GM19468 (cell line): ENCODE data around the gene SERPINE2.

Source experiments
- ATAC-seq: cut with Tn5 transposase; IDR thresholded peaks from one replicate; pipeline ENCODE4 v1.9.1; 2021; ENCODE audit warnings: mild to moderate bottlenecking, moderate library complexity, moderate number of reproducible peaks; ENCODE audit not compliant: unreplicated experiment; ENCODE audit errors: extremely low read depth

The SERPINE2 gene

DNA sequence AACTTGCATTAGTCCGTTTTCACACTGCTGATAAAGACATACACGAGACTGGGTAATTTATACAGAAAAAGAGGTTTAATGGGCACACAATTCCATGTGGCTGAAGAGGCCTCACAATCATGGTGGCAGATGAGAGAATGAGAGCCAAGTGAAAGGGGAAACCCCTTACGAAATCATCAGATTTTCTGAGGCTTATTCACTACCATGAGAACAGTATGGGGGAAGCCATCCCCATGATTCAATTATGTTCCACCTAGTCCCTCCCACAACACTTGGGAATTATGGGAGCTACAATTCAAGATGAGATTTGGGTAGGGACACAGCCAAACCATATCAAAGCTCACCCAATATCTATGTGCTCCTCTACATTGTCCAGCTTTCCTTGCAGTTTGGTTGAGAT is 16.0 kb upstream of the SERPINE2 start:
- no peak for ATAC-seq

DNA sequence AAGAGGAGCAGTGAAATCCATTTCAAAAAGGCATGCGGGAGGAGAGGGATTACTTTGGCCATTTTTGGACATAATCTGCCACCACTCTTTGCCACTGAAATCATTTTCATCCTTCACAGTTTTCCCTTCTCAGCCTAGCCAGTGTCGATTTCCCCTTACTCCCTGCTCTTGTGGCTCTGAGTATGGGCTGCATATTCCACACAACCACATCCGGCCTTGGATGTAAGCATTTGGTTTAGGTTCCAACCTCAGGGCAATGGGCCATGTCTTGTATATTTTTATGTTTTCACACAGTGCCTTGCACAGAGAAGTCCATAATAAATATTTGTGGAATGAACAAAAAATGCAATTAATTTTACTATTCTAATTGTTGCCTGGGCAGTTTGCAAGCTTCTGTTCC is 7.7 kb upstream of the SERPINE2 start:
- ATAC-seq, result no peak

DNA sequence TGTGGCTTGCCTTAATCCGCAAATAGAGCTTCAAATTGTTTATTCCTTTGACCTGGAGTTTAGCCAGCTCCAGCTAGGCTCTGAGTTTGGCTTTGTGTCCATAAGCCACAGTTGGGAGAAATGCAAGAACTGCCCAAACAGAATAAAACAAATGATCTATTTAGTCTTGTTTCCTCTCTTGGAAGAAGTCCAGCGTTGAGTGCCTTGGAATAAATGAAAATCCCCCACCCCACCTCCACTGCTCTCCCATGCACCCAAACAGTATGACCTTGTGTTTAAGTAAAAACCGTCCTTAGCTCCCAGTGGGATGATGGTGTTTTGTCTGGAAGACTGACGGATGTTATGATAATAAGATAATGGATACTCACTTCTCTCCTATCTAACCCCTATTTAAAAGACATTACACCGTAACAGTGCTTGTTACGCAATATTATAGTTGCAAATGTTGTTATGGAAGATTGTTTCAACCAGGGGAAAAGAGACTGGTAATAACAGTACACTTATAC is 3.2 kb upstream of the SERPINE2 start:
- no peak for ATAC-seq

DNA sequence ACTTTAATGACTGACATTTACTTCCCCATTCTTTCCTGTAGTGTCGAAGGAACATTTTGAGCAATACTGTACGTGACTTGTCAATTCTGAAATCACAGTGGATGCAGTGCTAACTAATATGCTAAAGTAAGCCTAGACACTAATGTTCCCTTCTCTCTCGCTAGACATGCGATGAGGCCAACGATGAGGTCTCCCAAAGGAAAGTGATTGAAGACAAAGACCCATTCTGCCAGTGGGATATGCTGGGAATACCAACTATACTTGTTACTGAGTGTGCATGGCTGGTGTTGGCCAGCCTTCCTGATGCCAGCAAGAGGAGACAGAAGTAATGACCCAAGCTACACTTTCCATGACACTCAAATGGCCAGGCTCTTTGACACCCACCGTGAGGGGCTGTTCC is 2.5 kb upstream of the SERPINE2 start:
- ATAC-seq, result no peak

DNA sequence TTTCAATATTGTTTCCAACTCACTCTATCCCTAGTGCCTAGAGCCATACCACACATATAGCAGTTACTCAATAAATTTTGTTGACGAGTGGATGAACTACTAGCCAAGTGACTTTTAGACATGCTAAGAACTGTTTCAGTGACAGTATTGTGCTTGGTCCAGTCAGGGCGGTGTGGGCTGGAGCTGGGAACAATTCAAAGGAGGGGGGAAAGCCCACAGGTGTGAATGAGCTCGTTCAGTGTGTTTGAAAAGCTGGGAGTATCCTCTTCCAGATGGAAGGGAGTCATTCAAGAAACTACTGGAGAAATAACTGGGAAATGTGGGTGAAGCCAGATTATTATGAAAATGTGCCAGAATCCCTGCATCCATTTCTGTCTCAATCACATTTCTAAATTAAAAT is 1.7 kb upstream of the SERPINE2 start:
- ATAC-seq, result no peak

DNA sequence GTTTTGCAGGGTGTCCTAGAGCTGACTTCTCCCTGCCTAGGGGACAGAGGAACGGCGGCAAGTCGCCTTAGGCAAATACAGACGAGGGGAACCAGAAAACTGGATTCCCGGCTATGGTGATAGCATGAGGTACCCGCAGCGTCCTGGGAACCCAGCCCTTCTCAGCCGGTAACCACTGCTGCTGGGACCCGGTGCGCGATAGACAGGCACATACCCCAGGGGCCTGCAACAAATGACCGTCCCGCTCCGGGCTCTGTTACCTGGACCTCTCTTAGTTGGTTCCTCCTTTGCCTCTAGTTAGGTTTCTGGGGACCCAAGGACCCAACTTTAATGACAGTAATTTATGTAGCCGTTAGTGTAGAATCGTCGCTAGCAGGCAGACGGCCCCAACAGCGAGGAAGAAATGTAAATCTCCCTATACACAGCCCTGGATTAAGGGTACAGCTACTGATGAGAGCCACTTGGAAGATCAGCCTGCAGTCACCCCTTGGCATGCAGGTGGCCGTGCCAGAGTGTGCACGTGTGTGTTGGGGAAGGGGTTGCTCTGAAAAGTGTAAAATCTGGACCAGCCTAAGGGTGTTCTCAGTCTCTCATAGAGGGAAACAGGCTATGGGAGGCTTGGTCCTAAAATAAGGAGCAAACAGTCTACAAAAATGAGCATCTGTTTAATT is 819 bp upstream of the SERPINE2 start:
- ATAC-seq, result no peak

DNA sequence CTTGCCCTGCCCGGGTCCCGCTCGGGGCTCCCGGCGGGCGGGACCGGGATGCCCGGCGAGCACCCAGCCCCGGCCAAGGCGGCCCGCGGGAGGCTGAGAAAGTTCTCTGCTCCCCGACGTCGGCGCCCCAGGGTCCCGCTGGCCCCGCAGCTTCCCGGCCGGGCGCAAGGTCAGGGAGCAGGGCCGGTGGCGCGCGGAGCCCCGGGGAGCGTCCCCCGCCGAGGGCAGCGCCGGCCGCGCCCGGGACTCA is 331 bp downstream of the SERPINE2 start:
- peak; percentile 13 for ATAC-seq

DNA sequence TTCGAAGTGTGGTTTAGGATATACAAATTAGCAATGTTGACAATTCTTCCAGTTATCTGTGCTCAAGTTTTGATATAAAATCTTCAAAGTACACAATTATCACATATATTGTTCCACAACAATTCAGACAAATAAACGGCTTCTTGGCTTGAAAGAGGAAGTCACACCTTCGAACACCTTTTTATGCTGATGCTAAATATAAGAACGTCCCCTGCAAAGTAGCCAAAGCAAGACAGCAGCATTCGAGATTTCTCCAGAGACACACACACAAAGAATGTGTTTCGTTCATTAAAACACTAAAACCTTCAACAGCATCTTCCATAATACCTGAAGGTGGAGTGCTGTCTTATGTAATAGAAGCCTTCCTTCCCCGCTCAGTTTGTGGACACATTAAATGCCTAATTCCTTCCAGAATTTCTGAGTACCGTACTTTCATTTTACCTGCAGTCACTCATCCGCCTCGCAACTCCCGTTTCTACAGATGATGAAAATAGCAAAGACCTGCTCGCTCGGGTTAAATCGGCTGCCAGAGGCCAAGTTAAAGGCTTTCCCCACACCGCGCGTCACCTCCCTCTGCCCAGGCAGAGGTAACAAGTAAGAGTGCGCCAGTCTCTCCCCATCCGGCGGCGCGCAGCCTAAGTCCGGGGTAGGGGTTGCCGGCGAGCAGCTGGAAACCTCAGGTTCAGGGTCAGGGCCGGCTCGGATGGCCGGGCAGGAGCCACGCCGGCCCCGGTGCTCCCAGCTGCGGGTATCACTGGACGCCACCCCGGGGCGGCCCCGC is 847 bp downstream of the SERPINE2 start:
- ATAC-seq, result peak; percentile 34

DNA sequence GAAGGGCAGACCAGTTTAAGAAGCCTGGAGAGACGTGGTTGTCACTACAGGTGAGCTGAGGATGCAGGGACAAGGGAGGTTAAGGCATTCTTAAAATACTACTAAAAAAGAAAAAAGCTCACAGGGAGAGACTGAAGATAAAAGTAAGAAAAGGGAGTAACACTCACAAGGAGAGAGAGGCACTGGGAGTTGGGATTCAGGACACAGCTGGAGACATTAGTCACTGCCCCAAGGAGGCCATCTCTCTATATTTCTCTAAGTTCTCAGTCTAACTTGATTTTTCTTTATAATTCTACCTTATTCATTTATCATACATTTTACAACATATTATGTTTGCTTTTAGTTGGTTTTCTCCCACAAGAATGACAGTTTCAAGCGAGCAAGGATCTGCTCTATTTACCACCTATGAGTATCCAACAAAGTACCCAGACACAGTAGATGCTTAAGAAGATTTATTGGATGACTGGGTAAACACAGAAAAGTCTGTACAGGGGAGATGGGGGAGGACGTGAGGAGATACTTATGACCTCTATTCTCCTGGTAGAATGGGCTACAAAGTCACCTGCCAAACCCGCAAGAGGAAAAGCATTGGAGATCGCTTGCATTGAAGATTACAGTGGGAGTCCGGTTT is 2.2 kb downstream of the SERPINE2 start:
- ATAC-seq, result no peak

DNA sequence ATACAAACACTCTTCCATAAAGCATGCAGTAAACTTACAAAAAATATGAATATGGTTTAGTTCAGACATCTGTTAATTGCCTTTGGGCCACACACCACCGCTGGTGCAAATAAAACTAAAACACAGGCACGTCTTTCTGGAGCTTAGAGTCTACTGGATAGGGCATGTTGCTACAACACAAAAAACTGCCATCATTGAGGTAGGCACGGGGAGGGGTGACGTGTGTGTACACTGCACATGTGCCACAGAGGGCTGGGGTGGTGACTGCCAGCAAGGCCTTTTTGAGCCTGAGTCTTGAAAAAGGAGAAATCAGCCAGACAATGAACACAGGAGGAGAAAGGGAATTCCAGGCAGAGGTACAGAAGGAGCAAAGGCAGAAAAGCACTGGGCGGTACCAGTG is 5.1 kb downstream of the SERPINE2 start:
- no peak for ATAC-seq

DNA sequence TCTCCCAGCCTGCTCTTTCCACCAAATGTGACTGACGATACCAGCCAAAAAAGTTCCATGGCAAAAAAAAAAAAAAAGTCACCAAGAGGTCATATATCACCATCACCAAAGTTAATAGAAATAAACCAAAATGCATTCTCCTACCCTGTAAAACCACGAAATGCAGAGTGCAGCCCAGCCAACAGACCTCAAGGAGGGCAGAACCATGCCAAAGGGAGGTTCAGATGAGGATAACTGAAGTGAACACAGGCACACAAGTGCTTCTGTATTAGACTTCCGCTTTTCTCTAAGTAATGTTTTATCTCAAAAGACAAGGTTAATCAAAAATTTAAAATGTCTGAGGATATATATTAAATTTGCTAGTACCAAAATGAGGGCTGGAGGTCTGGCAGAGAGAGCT is 5.5 kb downstream of the SERPINE2 start:
- no peak for ATAC-seq

DNA sequence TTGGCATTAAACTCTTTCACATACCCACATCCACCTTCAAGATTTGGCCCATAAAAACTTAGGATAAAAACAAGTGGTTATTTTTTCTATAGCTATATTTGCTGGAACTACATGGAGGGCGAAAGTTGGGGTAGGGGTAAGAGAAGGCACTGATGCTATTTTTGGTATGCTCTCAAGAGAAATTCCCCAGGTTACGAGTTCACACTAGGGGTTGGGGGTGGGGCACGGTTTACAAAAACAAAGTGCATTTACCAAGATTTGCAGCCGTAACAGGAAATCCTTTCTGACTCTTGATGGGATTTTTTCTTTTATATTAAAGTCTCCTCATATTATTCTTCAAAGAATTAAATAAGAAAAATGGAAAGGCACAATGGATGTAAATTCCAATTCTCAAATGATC is 6.8 kb downstream of the SERPINE2 start:
- no peak for ATAC-seq

DNA sequence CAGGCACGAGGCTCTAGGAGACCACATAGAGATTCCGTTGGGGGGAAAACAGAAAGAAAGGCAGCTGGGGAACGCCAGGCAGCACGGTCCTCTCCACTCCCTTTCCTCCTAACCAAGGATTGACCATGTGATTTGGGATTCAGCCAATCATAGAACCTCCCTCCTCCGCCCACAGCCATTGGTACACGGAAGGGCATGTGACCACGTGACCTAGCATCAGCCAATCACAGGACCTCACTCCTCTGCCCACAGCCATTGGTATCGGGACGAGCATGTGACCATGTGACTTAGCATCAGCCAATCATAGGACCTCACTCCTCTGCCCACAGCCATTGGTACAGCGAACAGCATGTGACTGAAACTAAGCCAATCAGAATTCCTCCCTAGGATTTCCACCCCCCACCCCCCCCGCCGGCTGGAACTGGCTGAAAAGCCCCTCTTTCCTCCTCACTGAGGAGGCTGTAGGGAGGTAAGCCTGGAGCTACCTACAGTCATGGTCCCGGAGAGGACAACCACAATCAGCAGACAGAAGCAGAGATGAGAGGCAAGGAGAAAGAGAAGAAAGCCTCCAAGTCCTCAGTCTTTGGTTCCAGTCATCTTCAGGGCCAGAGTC is 7.6 kb downstream of the SERPINE2 start:
- no peak for ATAC-seq

DNA sequence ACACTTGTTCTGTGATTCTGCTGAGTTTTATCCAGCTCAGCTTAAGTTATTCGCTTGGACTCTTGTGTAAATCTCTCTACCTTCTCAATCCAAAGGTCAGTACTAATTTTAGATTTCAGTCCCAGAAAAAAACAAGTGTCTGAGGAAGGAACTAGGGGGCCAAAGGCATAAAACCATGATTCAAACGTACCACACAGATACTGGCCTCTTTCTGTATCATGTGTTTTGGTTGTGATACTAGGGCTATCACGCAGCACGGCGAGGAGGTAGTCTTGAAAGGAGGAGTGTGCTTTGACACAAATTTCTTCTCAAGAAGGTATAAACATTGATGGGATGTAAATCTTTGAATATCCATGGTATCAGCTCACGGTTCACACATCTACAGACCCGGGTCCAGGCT is 8.3 kb downstream of the SERPINE2 start:
- no peak for ATAC-seq

DNA sequence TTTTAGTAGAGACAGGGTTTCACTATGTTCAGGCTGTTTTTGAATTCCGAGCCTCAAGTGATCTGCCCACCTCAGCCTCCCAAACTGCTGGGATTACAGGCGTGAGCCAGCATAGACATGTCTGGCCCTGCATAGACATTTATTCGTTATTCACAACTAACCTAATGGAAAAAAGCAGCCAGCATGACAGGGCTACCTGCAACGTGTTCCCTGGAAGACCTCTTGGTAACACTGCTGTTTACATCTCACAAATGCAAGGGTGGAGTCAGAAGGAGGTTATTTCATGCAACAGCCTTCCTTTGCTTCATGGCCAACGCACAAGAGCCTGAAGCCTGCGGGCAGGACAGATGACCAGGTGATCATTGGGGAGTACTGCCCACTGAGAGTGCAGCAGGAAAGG is 9.2 kb downstream of the SERPINE2 start:
- no peak for ATAC-seq

DNA sequence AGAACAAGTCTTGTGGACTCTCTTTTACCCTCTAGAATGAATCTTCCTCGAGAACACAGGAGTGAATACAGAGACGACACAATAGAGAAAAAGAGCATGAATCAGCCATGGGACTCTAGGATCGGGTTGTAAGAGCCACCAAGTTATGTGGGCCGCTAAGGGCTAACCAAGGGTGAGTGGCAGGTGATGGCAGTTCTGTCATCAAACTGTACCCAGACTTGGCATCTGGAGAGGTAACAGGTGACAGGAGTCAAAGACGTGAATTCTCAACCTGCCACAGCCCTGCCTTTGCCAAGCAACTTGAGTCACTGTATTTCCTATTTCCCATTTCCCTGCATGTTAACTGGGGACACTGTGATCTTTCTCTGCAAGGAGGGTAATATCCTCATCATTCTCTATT is 11.2 kb downstream of the SERPINE2 start:
- ATAC-seq, result no peak

DNA sequence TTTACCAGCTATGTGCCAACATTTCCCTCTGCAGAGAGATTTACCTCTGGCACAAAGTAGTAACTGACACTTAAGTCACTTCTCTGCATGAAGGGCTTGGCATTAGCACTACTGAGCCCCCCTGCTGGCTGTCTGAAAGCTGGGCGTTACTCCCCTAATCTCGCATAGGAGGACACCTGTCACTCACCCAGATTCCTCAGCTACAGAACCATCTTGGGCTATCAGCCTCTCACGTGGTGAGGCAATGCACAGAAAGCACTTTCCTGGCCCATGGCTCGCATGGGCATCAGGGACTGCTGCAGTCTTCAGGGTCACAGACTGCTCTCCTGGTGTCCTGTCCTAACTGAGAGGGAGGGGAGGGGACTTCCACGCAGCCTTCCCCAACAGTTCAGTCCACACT is 12.0 kb downstream of the SERPINE2 start:
- ATAC-seq, result no peak

DNA sequence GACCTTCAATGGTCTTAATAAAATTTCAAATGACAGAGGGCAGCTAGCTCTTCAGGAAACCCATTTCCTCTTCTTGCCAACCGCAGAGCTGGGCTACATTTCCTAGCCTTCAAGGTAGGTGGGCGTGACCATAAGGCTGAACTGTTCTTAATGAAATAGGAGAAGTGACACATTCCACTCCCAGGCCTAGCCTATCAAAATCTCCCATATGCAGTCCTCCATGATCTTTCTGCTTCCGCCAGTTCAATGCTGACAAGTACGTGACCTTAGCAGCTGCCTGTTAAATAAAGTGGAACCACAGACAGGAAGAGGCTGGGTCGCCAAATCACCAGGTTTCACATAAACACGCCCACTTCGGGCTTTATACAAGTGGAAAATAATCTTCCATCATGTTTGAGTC is 13.2 kb downstream of the SERPINE2 start:
- peak; percentile 90 for ATAC-seq

DNA sequence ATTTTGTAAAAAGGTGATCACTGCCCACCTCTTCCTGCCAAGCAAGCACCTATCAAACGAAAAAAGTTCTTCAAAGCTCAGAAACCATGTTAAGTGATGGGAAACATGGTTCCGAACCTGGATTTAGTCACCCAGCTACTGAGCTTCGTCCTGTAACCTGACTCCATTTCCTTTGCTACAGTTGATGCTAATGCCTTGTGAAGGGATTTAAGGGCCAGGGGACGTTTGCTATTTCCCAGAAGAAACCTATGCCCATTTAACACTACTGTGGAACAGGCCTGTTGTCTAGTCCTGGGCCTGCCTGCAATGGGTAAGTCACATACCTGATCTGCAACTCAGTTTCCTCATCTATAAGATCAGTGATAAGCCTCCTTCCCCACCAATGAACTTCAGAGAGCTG is 14.8 kb downstream of the SERPINE2 start:
- no peak for ATAC-seq

DNA sequence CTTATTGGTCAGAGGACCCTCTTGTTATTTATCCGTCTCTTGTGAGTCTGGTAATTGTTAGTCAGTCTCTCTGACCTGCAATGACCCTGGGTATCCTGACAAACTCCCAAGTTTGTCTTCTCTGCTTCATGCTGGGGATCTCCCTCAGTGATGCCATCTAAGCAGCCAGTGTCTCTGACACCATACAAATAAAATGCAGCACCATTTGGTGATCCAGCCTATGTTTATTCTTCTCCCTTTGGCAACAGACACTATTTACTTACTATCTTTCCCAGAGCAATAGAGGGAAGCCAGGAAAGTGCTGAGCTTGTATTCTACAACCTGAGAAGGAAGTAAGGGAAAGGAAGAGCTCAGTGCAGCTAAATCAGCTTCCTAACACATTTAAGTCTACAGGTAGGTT is 15.9 kb downstream of the SERPINE2 start:
- ATAC-seq, result no peak

DNA sequence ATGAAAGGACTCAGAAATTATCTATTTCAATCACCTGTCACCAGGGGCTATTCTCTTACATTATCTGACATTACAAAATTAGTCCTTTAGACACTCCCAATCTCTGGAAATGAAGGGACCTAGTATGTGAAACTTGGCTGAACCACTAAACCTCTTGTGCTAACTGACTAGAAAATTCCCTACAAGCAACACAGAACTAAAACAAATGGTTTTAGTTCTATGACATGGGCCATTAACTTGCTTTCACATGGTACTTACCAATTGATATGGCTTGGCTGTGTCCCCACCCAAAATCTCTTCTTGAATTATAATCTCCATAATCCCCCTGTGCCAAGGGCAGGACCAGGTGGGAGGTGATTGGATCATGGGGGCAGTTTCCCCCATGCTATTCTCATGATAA is 16.6 kb downstream of the SERPINE2 start:
- no peak for ATAC-seq
